ENCODE measurements around the gene ZFP91. TPM values are rescaled to one million over a fixed set of nuclear protein-coding genes. Genes with fewer than 3 reads are reported as not detected.

Gene ZFP91
- total RNA-seq, 2 experiments from 2014 or later: 37.2 to 38.0 TPM

DNA sequence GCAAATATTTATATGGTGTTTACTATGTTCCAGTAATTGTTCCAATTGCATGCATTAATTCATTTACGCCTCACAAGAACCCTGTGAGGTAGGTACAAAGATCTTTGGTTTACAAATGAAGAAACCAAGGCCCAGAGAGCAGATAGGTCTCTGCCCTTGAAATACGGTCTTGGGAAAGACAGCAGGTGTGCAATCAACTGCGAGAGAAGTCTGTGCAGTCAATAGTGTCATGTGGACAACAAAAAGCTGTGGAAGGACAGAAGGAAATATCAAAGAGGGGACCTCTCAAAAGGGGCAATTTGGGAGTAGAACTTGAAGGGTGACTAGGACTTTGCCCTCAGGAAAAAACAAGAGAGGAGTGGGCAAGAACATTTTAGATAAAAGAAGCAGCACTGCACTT is 52.5 kb downstream of the ZFP91 start:
- Mint-ChIP-seq H3K27me3 (no peaks in the 10 kb centered on the region), H3K9me3 (no peaks in the 10 kb centered on the region), H3K27ac (no peak overlapping the region), H3K4me3 (no peak overlapping the region), H3K36me3 (ENCODE audit: low read depth) (peaks cover 7% of the 10 kb centered on the region), H3K4me1 (ENCODE audit: low read depth) (peaks cover 9% of the 10 kb centered on the region)
- CTCF ChIA-PET: interaction anchor here (1.0 to 3.5 kb wide), 3 partner anchors 8 to 106 kb away, joined by 3 to 27 read pairs (median 10); no protein-coding TSS in a partner anchor
- intact Hi-C loops (cut with micrococcal nuclease): no loop called here
- TF ChIP-seq, protein P1, sequence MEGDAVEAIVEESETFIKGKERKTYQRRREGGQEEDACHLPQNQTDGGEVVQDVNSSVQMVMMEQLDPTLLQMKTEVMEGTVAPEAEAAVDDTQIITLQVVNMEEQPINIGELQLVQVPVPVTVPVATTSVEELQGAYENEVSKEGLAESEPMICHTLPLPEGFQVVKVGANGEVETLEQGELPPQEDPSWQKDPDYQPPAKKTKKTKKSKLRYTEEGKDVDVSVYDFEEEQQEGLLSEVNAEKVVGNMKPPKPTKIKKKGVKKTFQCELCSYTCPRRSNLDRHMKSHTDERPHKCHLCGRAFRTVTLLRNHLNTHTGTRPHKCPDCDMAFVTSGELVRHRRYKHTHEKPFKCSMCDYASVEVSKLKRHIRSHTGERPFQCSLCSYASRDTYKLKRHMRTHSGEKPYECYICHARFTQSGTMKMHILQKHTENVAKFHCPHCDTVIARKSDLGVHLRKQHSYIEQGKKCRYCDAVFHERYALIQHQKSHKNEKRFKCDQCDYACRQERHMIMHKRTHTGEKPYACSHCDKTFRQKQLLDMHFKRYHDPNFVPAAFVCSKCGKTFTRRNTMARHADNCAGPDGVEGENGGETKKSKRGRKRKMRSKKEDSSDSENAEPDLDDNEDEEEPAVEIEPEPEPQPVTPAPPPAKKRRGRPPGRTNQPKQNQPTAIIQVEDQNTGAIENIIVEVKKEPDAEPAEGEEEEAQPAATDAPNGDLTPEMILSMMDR (IDR thresholded peaks at IDR 0.05): no peak
- ATAC-seq: no peak
- no peak for DNase-seq
- POLR2A ChIA-PET: interaction anchor here (0.6 kb wide), 1 partner anchor 28 kb away, joined by 3 read pairs; no protein-coding TSS in a partner anchor

DNA sequence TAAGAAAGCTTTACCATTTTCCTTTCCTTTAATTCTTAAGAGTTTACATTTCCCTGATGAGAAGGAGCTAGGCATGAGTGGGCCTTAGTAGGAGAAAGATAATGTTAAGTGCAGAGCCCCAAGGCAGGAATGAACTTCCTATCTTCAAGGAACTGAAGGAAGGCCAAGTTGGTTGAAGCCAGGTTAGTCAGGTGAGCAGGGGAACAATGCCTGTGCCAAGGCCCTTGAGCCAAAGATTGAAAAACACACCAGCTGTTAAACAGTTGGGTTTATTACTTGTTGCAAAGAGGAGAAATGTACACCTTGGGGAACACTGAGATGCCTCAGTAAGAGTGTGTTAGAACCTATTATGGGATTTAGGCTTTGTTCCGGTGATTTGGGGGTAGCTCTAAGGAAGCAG is 53.6 kb downstream of the ZFP91 start:
- Mint-ChIP-seq H3K4me1 (ENCODE audit: low read depth) (peaks cover 5% of the 10 kb centered on the region), H3K27me3 (no peaks in the 10 kb centered on the region), H3K36me3 (ENCODE audit: low read depth) (peaks cover 3% of the 10 kb centered on the region), H3K27ac (no peak overlapping the region), H3K9me3 (no peaks in the 10 kb centered on the region), H3K4me3 (no peak overlapping the region)
- DNase-seq (no peak), ATAC-seq (no peak)
- intact Hi-C loops (cut with micrococcal nuclease): no loop called here
- CTCF ChIA-PET: interaction anchor here (0.9 to 3.4 kb wide), 4 partner anchors 9 to 64 kb away, joined by 3 to 11 read pairs (median 4); partner anchors contain the start of gene LPXN
- POLR2A ChIA-PET: no interaction called here
- TF ChIP-seq, protein P1 (IDR thresholded peaks at IDR 0.05): no peak

DNA sequence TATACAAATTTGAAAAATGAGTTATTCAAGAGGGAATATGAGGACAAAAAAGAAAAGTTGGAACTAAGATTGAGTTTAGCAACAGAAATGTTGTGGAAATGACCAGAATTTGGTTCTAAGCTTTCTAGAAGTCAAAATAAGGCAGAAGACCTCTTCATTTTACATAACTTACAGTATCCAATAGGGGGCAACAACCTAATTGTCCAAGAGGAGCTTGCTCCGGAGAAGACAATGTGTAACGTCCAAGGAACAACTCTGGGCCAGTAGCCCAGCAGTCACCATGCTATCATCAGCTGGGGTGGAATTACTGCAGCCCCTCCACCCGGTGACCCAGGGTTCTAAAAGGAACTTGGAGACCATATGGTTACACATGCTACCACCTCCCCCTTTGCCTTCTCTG is 57.7 kb downstream of the ZFP91 start:
- Mint-ChIP-seq H3K9me3 (no peaks in the 10 kb centered on the region), H3K4me1 (ENCODE audit: low read depth) (peaks cover 24% of the 10 kb centered on the region), H3K27me3 (no peaks in the 10 kb centered on the region), H3K36me3 (ENCODE audit: low read depth) (no peaks in the 10 kb centered on the region), H3K4me3 (no peak overlapping the region), H3K27ac (no peak overlapping the region)
- ATAC-seq (no peak), DNase-seq (no peak)
- intact Hi-C loops (cut with micrococcal nuclease): no loop called here
- TF ChIP-seq, protein P1 (IDR thresholded peaks at IDR 0.05): no peak
- CTCF ChIA-PET: interaction anchor here (0.6 to 2.5 kb wide), 5 partner anchors 8 to 69 kb away, joined by 3 to 10 read pairs (median 4); no protein-coding TSS in a partner anchor
- POLR2A ChIA-PET: interaction anchor here (1.3 to 1.6 kb wide), 2 partner anchors 8 to 19 kb away, joined by 4 read pairs; no protein-coding TSS in a partner anchor

DNA sequence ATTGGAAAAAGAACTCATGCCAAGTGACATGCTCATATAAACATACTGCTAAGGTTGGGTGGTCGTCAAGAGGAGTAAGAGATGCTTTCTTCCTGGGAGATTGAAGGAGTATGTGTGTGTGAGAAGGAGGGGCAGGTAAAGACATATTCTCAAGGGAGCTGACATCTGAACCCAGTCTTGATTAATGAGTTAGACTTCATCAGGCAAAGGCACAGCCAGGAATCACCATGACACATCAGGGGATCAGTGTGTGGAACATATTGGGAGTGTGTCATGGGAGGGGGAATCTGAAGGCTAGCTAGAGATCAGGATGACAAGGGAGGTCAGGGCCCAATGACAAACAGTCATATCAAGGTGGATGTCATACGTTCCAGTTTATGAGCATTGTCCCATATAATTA is 58.5 kb downstream of the ZFP91 start:
- H3K4me1 Mint-ChIP-seq (ENCODE audit: low read depth): peaks cover 25% of the 10 kb centered on the region
- no peaks in the 10 kb centered on the region for H3K27me3 Mint-ChIP-seq
- ATAC-seq: no peak
- H3K27ac Mint-ChIP-seq: no peak overlapping the region
- DNase-seq: no peak
- ChIA-PET CTCF (interaction anchor here (0.6 to 4.0 kb wide), 6 partner anchors 7 to 351 kb away, joined by 3 to 27 read pairs (median 5); no protein-coding TSS in a partner anchor), POLR2A (interaction anchor here (0.7 to 1.6 kb wide), 3 partner anchors 9 to 30 kb away, joined by 3 to 4 read pairs (median 4); no protein-coding TSS in a partner anchor)
- no peaks in the 10 kb centered on the region for H3K9me3 Mint-ChIP-seq
- TF ChIP-seq, protein P1 (IDR thresholded peaks at IDR 0.05): no peak
- no peak overlapping the region for H3K4me3 Mint-ChIP-seq
- intact Hi-C loops (cut with micrococcal nuclease): no loop called here
- no peaks in the 10 kb centered on the region for H3K36me3 Mint-ChIP-seq (ENCODE audit: low read depth)

DNA sequence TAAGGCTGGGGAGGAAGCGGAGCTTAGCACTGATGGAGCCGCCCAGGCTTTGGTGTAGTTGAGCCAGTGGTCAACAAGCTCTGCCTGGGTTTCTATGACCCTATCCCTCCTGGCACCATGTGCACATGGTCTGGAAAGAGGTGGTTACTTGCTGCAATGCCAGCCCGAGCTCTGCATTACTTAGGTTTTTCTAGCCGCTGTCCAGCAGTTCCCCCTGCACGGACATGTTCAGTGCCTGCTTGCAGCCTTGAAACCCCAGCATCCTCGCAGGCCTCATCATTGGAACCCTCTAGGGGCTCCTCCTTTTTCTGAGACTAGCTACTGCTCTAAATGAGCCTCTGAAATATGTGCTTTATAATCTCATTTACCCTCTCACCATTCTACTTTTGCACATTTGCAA is 60.2 kb downstream of the ZFP91 start:
- Mint-ChIP-seq H3K9me3 (no peaks in the 10 kb centered on the region), H3K4me1 (ENCODE audit: low read depth) (peaks cover 25% of the 10 kb centered on the region), H3K4me3 (no peak overlapping the region), H3K27me3 (no peaks in the 10 kb centered on the region), H3K36me3 (ENCODE audit: low read depth) (no peaks in the 10 kb centered on the region), H3K27ac (no peak overlapping the region)
- CTCF ChIA-PET: interaction anchor here (0.8 to 4.0 kb wide), 4 partner anchors 9 to 35 kb away, joined by 3 to 27 read pairs (median 6); no protein-coding TSS in a partner anchor
- ATAC-seq: no peak
- TF ChIP-seq, protein P1 (IDR thresholded peaks at IDR 0.05): no peak
- no peak for DNase-seq
- intact Hi-C loops (cut with micrococcal nuclease): no loop called here
- POLR2A ChIA-PET: interaction anchor here (0.6 to 0.8 kb wide), 2 partner anchors 9 kb away, joined by 3 read pairs; no protein-coding TSS in a partner anchor

Measured in activated CD8-positive, alpha-beta T cell treated with anti-CD3 and anti-CD28 coated beads for 36 hours (primary cell).